Left lobe of liver (tissue), 1 donor: ENCODE results near the gene GYG2. TPM values are rescaled to one million over a fixed set of nuclear protein-coding genes. Genes with fewer than 3 reads are reported as not detected.

Source experiments
- total RNA-seq: library from RNA; stranded (reverse); gene quantifications from one replicate; pipeline ENCODE4 v1.2.1, GENCODE V29; 2021
- donor health status: DM: no; HTN: yes; CAD: no.

The GYG2 gene
- total RNA-seq, 1 donor from 2014 or later, result 16.7 TPM

Other genes with a start within 250 kb of the GYG2 start
- gene CD99, start 137.6 kb upstream of the GYG2 start, total RNA-seq, result 152 TPM
- not detected for gene XG, start 76.9 kb upstream of the GYG2 start, total RNA-seq
- gene ARSD, start 100.4 kb downstream of the GYG2 start, total RNA-seq, result 35.4 TPM
- gene ARSH, start 177.6 kb downstream of the GYG2 start, total RNA-seq, result not detected
- gene ARSF, start 212.5 kb downstream of the GYG2 start, total RNA-seq, result 2.4 TPM